Type B pancreatic cell (in vitro differentiated cells): ENCODE data around the gene MRPS6. TPM values are rescaled to one million over a fixed set of nuclear protein-coding genes. Genes with fewer than 3 reads are reported as not detected.
A peak's percentile ranks its signal among the peaks of the same experiment; 100 is the strongest.

Experiments
- DNase-seq: peaks from one replicate; pipeline ENCODE4 v3.0.0; 2021; ENCODE audit warnings: mixed read lengths; ENCODE audit not compliant: unreplicated experiment; ENCODE audit errors: extremely low spot score
- H3K27ac Mint-ChIP-seq: 2 replicates; pipeline ENCODE4 v1.8.0; 2021; ENCODE audit warnings: mild to moderate bottlenecking, mixed read lengths
- H3K27me3 Mint-ChIP-seq: 2 replicates; pipeline ENCODE4 v1.8.0; 2021; ENCODE audit warnings: mixed read lengths
- H3K36me3 Mint-ChIP-seq: 2 replicates; pipeline ENCODE4 v1.8.0; 2021; ENCODE audit warnings: mixed read lengths
- H3K4me1 Mint-ChIP-seq: one replicate; pipeline ENCODE4 v1.8.0; 2021; ENCODE audit warnings: mixed read lengths; ENCODE audit not compliant: unreplicated experiment
- H3K4me3 Mint-ChIP-seq: 2 replicates; pipeline ENCODE4 v1.8.0; 2021; ENCODE audit warnings: mild to moderate bottlenecking, mixed read lengths
- H3K9me3 Mint-ChIP-seq: 2 replicates; pipeline ENCODE4 v1.8.0; 2021; ENCODE audit warnings: mixed read lengths
- long read RNA-seq: library from polyadenylated mRNA; unstranded; transcript quantifications from one replicate; pipeline ENCODE4 v2.0.0, GENCODE V29; 2020
- total RNA-seq: library from RNA; stranded (reverse); gene quantifications from 2 replicates; pipeline ENCODE4 v1.2.1, GENCODE V29; 2021; ENCODE audit warnings: low replicate concordance
- TF ChIP-seq, protein P1 (sequence below): fragments of 200-600 bp; sonication (generic); conservative IDR thresholded peaks from 2 replicates; pipeline ENCODE4 v1.5.0; 2021; ENCODE audit warnings: antibody characterized with exemption, mild to moderate bottlenecking

MRPS6 gene
- total RNA-seq: 40.7 and 74.8 TPM in 2 replicates
- long read RNA-seq, transcript MRPS6-201 (3 exons, 990 nt): major isoform, 47 of 60 reads
- long read RNA-seq, partial matches to known transcripts: 1 of 60 reads
- long read RNA-seq, other reads (novel, unspliced or antisense): 12 of 60 reads

DNA sequence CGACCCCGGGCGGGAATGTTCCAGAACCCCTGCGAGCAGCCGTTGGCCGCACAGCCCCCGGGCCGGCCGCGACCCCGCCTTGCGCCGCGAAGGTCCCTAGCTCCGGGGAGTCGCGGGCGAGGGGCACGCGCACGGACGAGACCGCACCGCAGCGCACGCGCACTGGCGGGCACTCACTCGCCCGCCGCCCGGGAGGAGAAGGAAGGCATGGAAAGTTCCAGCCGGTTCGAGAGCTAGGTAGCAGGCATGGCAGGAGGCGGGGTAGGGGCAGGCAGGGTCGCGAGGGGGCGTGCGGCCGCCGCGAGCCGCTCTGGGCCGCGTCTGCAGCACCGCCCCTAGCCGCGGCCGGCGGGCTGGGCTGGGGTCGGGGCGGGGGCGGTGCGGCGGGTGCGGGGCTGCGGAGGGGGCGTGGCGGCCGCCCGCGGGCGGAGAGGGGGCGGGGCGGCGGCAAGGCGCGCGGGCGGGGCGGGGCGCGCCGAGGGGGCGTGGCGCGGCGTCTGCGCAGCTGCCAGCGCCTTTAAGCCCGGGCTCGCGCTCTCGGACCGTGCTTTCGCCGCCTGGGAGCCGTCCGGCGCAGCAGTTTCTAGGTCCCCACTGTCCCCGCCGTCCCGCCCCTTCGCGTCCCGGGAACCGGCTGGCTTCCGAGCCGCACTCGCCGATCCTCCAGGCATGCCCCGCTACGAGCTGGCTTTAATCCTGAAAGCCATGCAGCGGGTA is at the start of gene MRPS6, which contains the start of gene SLC5A3:
MRPS6 (plus strand) TSS at position 547 of the 717 bp plus-strand sequence; CDS start at position 670, 123 bp downstream.
SLC5A3 (plus strand) TSS at position 547 of the 717 bp plus-strand sequence. CDS start 21,621 bp downstream, outside the sequence.
- H3K27ac Mint-ChIP-seq: peak within 1 kb of the TSS; percentile 96
- H3K9me3 Mint-ChIP-seq: no peaks in the 10 kb centered on the region
- H3K4me1 Mint-ChIP-seq: peaks cover 34% of the 10 kb centered on the region
- peaks cover 6% of the 10 kb centered on the region for H3K27me3 Mint-ChIP-seq
- TF ChIP-seq, protein P1, sequence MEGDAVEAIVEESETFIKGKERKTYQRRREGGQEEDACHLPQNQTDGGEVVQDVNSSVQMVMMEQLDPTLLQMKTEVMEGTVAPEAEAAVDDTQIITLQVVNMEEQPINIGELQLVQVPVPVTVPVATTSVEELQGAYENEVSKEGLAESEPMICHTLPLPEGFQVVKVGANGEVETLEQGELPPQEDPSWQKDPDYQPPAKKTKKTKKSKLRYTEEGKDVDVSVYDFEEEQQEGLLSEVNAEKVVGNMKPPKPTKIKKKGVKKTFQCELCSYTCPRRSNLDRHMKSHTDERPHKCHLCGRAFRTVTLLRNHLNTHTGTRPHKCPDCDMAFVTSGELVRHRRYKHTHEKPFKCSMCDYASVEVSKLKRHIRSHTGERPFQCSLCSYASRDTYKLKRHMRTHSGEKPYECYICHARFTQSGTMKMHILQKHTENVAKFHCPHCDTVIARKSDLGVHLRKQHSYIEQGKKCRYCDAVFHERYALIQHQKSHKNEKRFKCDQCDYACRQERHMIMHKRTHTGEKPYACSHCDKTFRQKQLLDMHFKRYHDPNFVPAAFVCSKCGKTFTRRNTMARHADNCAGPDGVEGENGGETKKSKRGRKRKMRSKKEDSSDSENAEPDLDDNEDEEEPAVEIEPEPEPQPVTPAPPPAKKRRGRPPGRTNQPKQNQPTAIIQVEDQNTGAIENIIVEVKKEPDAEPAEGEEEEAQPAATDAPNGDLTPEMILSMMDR: peak; percentile 31
- H3K36me3 Mint-ChIP-seq: peaks cover 27% of the 10 kb centered on the region
- peak within 1 kb of the TSS; percentile 94 for H3K4me3 Mint-ChIP-seq
- DNase-seq: peak; percentile 89

DNA sequence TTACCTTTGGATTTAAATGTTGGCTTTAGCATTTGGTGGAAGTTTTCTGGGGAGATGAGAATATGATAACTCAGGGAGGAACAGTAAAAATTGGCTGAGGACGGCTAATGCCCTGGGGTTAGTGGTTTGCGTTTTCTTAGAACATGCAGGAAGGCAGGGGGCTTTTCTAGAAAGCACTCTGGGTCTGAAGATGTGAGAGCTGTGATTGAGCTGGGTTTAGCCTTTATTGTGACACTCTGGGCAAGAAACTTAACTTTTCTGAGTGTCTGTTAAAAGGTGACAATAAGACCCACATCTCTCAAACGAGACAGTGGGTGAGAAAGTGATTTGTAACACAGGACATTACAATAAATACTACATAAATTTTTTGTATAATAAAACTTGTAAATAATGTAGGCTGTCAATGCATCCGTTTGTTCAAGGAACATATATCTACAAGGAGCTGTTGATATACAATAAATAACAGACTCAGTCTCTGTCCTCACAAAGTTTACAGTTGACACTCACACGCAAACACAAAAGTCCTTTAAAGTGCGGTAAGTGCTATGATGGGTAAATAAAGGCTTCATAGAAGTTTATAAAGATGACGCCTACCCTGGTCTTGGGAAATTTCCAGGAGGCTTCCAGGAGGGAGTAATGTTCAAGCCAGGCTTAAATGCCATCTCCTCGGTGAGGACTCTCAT is 49.5 kb upstream of the MRPS6 start:
- peaks cover 9% of the 10 kb centered on the region for H3K4me1 Mint-ChIP-seq
- no peaks in the 10 kb centered on the region for H3K9me3 Mint-ChIP-seq
- no peak overlapping the region for H3K27ac Mint-ChIP-seq
- TF ChIP-seq, protein P1: no peak
- no peaks in the 10 kb centered on the region for H3K36me3 Mint-ChIP-seq
- no peak overlapping the region for H3K4me3 Mint-ChIP-seq
- no peak for DNase-seq
- H3K27me3 Mint-ChIP-seq: no peaks in the 10 kb centered on the region

GRCh38 chr21:34024374-34024693 is 49.0 kb upstream of the MRPS6 start:
- no peak overlapping the region for H3K4me3 Mint-ChIP-seq
- no peaks in the 10 kb centered on the region for H3K27me3 Mint-ChIP-seq
- no peak for DNase-seq
- H3K36me3 Mint-ChIP-seq: no peaks in the 10 kb centered on the region
- H3K27ac Mint-ChIP-seq: no peak overlapping the region
- H3K9me3 Mint-ChIP-seq: no peaks in the 10 kb centered on the region
- H3K4me1 Mint-ChIP-seq: peaks cover 9% of the 10 kb centered on the region
- TF ChIP-seq, protein P1: no peak

DNA sequence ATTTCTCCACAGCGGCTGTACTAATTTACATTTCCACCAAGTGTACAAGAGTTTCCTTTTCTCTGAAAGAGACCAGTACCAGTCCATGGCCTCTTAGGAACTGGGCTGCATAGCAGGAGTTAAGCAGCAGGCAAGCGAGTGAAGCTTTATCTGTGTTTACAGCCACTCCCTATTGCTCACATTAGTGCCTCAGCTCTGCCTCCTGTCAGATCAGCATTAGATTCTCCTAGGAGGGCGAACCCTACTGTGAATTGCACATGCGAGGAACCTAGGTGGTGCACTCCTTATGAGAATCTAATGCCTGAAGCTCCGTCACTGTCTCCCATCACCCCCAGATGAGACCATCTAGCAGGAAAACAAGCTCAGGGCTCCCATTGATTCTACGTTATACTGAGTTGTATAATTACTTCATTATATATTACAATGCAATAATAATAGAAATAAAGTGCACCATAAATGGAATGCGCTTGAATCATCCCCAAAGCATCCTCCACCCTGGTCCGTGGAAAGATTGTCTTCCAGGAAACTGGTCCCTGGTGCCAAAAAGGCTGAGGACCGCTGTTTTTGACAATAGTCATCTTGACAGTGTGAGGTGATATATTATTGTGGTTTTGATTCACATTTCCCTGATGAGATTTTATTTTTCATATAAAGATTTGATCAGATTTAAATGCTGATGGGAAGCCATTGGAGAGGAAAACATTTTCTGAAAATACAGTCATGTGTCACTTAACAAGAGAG is 45.5 kb upstream of the MRPS6 start:
- H3K4me3 Mint-ChIP-seq: no peak overlapping the region
- DNase-seq: no peak
- H3K36me3 Mint-ChIP-seq: no peaks in the 10 kb centered on the region
- peaks cover 4% of the 10 kb centered on the region for H3K4me1 Mint-ChIP-seq
- no peaks in the 10 kb centered on the region for H3K27me3 Mint-ChIP-seq
- peaks cover 4% of the 10 kb centered on the region for H3K9me3 Mint-ChIP-seq
- TF ChIP-seq, protein P1: no peak
- H3K27ac Mint-ChIP-seq: no peak overlapping the region

- H3K36me3 Mint-ChIP-seq: no peaks in the 10 kb centered on the region
- peaks cover 4% of the 10 kb centered on the region for H3K9me3 Mint-ChIP-seq
- H3K4me1 Mint-ChIP-seq: peaks cover 4% of the 10 kb centered on the region
- TF ChIP-seq, protein P1: no peak
- H3K4me3 Mint-ChIP-seq: peak overlapping the region; percentile 63
- H3K27me3 Mint-ChIP-seq: no peaks in the 10 kb centered on the region
- peak overlapping the region; percentile 57 for H3K27ac Mint-ChIP-seq
- no peak for DNase-seq
These were observed 43.4 kb upstream of the MRPS6 start for GRCh38 chr21:34029743-34030528.
